GM18517 (cell line): Measurements from ENCODE around the gene ELOB.

ENCODE experiments used
- ATAC-seq: cut with Tn5 transposase; IDR thresholded peaks from one replicate; pipeline ENCODE4 v1.9.1; 2021; ENCODE audit warnings: mild to moderate bottlenecking, moderate library complexity; ENCODE audit not compliant: unreplicated experiment

The ELOB gene

GRCh38 chr16:2751577-2752034 is 25.5 kb downstream of the ELOB start:
- no peak for ATAC-seq

DNA sequence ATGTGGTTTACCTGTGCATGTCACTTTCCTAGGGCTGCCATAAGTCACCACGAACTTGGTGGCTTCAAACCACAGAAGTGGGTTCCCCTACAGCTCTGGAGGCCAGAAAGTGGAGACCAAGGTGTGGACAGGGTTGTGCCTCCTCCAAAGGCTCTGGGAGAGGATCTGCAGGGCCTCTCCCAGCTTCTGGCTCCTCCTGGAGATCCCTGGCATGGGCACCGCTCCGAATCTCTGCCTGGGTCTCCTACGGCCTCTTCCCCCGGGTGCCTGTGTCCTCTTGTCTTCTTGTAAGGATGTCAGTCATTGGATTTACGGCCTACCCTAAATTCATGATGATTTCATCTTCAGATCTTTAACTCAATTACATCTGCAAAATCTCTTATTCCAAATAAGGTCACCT is 27.1 kb downstream of the ELOB start:
- ATAC-seq, result no peak

GRCh38 chr16:2749476-2749875 is 27.6 kb downstream of the ELOB start:
- ATAC-seq, result no peak

GRCh38 chr16:2748757-2749455 is 28.2 kb downstream of the ELOB start:
- ATAC-seq, result no peak

- no peak for ATAC-seq
These were observed 31.1 kb downstream of the ELOB start for GRCh38 chr16:2745961-2746360.

DNA sequence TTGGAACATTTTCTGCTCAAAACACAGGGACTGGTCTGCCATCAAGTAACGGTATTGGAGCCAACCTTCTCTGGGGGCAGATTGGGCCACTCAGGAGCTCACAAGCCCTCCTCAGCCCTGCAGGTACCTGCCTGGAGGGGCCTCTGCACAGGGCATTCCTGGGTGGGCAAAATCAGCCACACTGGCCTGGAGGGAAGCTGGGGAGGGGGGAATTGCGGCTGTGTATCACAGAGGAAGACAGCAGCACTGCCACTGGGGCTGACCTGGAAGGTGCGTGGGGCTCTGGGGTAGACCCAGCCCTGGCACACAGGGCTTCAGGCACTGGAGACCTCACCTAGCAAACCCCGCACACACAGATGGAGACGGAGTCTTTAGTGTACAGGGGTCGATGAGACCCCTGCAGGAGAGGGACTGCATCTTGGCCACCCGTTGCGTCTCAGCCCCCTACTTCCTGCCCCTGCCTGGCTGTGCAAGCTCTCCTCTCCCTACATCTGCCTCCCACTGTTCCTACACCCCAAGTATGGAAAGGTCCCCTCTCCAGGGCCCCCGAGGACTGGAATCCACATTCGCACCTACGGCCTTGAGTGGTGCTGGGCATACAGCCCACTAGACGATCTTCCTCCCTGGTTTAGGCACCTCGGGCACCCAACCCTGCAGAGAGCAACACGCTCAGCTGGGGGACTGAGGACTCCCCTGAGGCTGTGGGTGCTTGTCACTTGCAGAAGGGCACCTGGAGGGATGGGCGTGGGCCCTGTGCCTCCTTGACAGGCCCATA is 31.8 kb downstream of the ELOB start:
- no peak for ATAC-seq

DNA sequence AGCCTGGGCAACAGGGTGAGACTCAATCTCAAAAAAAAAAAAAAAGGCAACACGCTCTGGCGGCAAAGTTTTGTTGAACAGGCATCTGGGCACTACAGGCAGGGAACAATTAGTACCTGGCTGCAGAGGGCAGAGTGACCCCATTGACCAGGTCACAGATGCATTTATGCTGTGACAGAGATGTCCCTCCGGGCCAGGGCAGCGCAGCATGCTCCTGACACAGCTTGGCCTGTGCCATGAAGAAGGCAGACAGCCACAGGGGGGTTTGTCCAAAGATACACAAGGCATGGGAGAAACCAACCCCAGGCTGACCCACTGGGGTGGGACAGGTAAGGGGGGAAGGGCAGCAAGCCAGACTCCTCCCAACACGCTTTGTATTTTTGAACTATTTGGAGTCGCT is 32.4 kb downstream of the ELOB start:
- ATAC-seq, result no peak

DNA sequence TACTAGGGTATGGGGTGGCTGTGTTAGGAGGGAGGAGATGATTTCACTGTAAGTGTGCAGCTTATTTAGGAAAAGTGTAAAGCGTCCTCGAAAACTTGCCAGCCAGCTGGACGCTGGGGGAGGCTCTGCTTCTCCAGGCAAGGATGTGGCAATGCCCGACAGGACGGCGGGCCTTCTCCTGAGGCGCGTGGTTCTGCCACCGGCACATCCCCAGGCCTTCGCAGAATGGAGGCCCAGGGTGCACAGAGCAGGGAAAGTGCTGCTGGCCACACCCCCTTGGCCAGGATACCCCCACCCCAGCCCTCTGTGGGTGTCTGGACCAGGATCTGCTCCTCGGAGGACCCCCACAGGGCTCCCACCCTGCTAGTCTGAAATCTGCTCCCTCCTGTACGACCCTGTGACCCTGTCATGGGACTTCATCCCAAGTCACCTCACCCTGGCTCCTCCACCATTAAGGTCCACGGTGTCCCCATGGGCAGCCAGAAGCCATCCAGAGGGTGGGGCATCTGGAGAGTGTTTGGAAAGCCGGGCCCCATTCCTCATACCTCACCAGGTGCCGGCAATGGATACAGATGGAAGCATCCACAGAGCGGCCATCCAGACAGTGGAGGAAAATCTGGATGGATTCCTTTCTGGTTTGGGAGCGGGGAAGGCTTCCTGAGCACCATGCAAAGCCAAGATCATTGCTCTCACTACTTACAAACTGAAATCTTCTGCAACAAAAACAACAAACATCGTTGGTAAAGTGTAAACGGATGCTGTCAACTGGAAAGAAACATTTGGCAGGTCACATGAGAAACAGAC is 33.9 kb downstream of the ELOB start:
- ATAC-seq, result no peak

DNA sequence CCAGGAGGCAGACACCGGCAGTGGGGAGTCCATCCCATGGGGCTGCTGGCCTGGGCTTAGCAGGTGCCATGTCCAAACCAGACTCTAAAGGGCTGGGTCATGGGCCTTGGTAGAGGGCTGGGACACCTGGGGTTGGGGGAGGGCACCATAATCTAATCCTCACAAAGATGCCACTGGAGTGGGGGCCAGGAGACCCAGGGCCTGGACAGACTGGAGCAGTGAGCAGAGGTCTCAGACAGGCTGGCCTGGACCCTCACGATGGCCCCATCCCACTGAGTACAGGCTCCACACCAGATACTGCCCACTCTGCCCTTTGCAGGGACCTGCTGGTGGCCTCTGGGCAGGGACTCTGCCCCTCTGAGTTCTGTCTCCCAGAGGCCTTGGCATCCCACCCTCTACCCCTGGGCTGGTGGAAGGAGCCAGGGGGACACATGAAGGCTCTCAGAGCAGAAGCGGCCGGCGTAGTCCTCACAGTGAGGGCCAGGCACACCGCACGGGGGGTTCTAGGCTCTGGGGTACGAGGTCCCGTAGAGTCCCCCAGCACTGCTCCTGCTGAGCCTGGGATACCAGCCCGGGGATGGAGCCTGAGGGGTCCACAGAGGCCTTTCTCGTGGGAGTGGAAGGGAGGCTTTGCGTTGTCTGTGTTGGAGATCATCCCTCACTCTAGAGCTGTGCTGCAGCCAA is 34.6 kb downstream of the ELOB start:
- ATAC-seq, result no peak

GRCh38 chr16:2741168-2741567 is 35.9 kb downstream of the ELOB start:
- no peak for ATAC-seq

GRCh38 chr16:2740476-2740875 is 36.6 kb downstream of the ELOB start:
- ATAC-seq, result no peak

GRCh38 chr16:2739625-2740430 is 37.3 kb downstream of the ELOB start:
- ATAC-seq, result no peak

DNA sequence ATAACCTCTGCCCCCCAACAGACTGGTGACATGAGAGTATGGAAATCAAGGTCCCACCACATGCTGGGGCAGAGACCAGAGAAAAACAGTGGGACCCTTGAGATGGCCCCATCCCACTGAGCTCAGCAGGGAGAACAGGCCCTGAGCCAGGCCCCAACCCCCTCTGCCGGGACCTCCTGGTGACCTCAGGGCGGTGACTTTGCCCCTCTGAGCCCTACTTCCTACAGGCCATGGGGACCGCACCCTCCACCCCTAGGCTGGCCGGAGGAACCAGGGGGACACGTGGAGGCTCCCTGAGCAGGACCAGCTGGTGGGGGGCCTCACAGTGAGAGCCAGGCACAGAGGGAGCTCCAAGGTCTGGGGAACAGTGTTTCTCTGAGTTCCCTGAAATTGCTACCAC is 38.5 kb downstream of the ELOB start:
- ATAC-seq, result no peak

GRCh38 chr16:2737895-2738418 is 39.1 kb downstream of the ELOB start:
- ATAC-seq, result no peak

GRCh38 chr16:2737238-2737605 is 39.9 kb downstream of the ELOB start:
- ATAC-seq, result no peak

- no peak for ATAC-seq
These were observed 40.4 kb downstream of the ELOB start for GRCh38 chr16:2736476-2737237.

- no peak for ATAC-seq
These were observed 42.1 kb downstream of the ELOB start for GRCh38 chr16:2734844-2735515.

DNA sequence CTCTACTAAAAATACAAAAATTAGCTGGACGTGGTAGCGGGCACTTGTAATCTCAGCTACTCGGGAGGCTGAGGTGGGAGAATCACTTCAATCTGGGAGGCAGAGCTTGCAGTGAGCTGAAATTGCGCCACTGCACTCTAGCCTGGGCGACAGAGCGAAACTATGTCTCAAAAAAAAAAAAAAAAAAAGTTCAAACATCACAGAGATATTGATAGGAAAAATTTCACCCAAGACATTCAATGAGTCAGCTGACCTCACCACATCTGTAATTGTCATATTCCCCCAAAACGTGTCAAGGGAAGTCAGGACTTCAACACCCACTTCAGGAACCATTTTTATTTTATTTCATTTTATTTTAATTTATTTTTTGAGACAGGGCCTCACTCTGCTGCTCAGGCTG is 49.0 kb downstream of the ELOB start:
- no peak for ATAC-seq

DNA sequence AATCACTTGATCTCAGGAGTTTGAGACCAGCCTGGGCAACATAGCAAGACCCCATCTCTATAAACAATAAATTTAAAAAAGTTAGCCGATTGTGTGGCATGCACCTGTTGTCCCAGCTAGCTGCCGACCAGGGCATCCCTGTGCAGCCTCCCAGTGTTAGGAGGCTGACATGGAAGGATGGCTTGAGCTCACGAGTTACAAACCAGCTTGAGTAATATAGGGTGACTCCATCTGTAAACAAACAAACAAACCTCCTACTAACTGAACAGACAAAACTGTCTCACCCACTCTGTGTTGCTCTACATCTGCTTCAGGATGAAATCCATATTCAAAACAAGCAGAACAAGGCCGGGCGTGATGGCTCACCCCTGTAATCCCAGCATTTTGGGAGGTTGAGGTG is 50.2 kb downstream of the ELOB start:
- ATAC-seq, result no peak
